Skeletal muscle tissue (tissue), 4 donors: ENCODE data around the gene FBXO24. TPM values are rescaled to one million over a fixed set of nuclear protein-coding genes. Genes with fewer than 3 reads are reported as not detected.
A peak's percentile ranks its signal among the peaks of the same experiment; 100 is the strongest.

ENCODE experiments used
- H3K27ac ChIP-seq: one replicate; pipeline ENCODE4 v1.7.0; 2013; ENCODE audit warnings: mild to moderate bottlenecking, low read depth, low read length, inconsistent platforms
- H3K27me3 ChIP-seq, 3 donors: one replicate each; pipeline ENCODE4 v1.7.0; 2013; ENCODE audit warnings: low read length in 3 of 3; ENCODE audit not compliant: control insufficient read depth in 3 of 3, insufficient read depth in 3 of 3
- H3K36me3 ChIP-seq, 3 donors: one replicate each; pipeline ENCODE4 v1.7.0; 2013; ENCODE audit warnings: low read length in 3 of 3; ENCODE audit not compliant: control insufficient read depth in 3 of 3, insufficient read depth in 3 of 3
- H3K4me1 ChIP-seq, 3 donors: one replicate each; pipeline ENCODE4 v1.7.0; 2013; ENCODE audit warnings: low read length in 3 of 3, mild to moderate bottlenecking in 3 of 3; ENCODE audit not compliant: control insufficient read depth in 3 of 3, insufficient read depth in 3 of 3
- H3K4me3 ChIP-seq, 3 donors: one replicate each; pipeline ENCODE4 v1.7.0; 2013; ENCODE audit warnings: low read length in 3 of 3
- H3K9ac ChIP-seq, 3 donors: one replicate each; pipeline ENCODE4 v1.7.0; 2013; ENCODE audit warnings: low read length in 3 of 3, mild to moderate bottlenecking in 3 of 3, moderate library complexity in 2 of 3, low read depth in 1 of 3
- H3K9me3 ChIP-seq, 3 donors: one replicate each; pipeline ENCODE4 v1.7.0; 2013; ENCODE audit warnings: low read length in 3 of 3; ENCODE audit not compliant: control insufficient read depth in 3 of 3
- total RNA-seq: library from RNA; depleted of rRNA; stranded (reverse); fragments of >200 nt; gene quantifications from one replicate; pipeline ENCODE4 v1.2.3, GENCODE V29; 2014
- donor health status: Osteomylitis.

The FBXO24 gene
- total RNA-seq, 1 donor from 2014 or later = 1.0 TPM

GRCh38 chr7:100580466-100581283 lies 5.5 kb upstream of the FBXO24 start:
- Histone ChIP-seq H3K4me1 (peaks cover 25 to 34% (median 27%) of the 10 kb centered on the region in 3 donors), H3K9me3 (no peaks in the 10 kb centered on the region), H3K36me3 (peaks cover 61 to 66% (median 65%) of the 10 kb centered on the region in 3 donors), H3K27me3 (peaks cover 0 to 18% (median 17%) of the 10 kb centered on the region in 3 donors), H3K9ac (peak overlapping the region in 1 of 3 donors; percentile 8), H3K27ac (no peak overlapping the region), H3K4me3 (no peak overlapping the region)

- Histone ChIP-seq H3K4me3 (no peak overlapping the region), H3K4me1 (peaks cover 28 to 37% (median 30%) of the 10 kb centered on the region in 3 donors), H3K27ac (no peak overlapping the region), H3K9ac (no peak overlapping the region), H3K36me3 (peaks cover 48 to 53% (median 51%) of the 10 kb centered on the region in 3 donors), H3K9me3 (no peaks in the 10 kb centered on the region), H3K27me3 (peaks cover 0 to 12% (median 10%) of the 10 kb centered on the region in 3 donors)
Observed at GRCh38 chr7:100582041-100582579, 4.0 kb upstream of the FBXO24 start.

- Histone ChIP-seq H3K36me3 (peaks cover 43 to 48% (median 47%) of the 10 kb centered on the region in 3 donors), H3K4me1 (peaks cover 28 to 37% (median 30%) of the 10 kb centered on the region in 3 donors), H3K27ac (no peak overlapping the region), H3K9ac (no peak overlapping the region), H3K9me3 (no peaks in the 10 kb centered on the region), H3K27me3 (peaks cover 0 to 11% (median 10%) of the 10 kb centered on the region in 3 donors), H3K4me3 (no peak overlapping the region)
Observed at GRCh38 chr7:100582650-100583049, 3.5 kb upstream of the FBXO24 start.

GRCh38 chr7:100583132-100584053 lies 2.7 kb upstream of the FBXO24 start:
- Histone ChIP-seq H3K9ac (peak overlapping the region; percentile 18 to 54 (median 40)), H3K27me3 (peaks cover 0 to 10% (median 6%) of the 10 kb centered on the region in 3 donors), H3K4me3 (peak overlapping the region; percentile 34 to 61 (median 56)), H3K9me3 (no peaks in the 10 kb centered on the region), H3K27ac (peak overlapping the region; percentile 54), H3K4me1 (peaks cover 28 to 37% (median 30%) of the 10 kb centered on the region in 3 donors), H3K36me3 (peaks cover 36 to 40% (median 39%) of the 10 kb centered on the region in 3 donors)

- Histone ChIP-seq H3K9me3 (no peaks in the 10 kb centered on the region), H3K9ac (peak overlapping the region; percentile 87 to 94 (median 91)), H3K36me3 (peaks cover 29 to 33% (median 32%) of the 10 kb centered on the region in 3 donors), H3K4me3 (peak overlapping the region; percentile 82 to 96 (median 93)), H3K27me3 (peaks cover 0 to 6% (median 6%) of the 10 kb centered on the region in 3 donors), H3K4me1 (peaks cover 28 to 37% (median 30%) of the 10 kb centered on the region in 3 donors), H3K27ac (peak overlapping the region; percentile 91)
Observed at GRCh38 chr7:100584054-100584682, 2.0 kb upstream of the FBXO24 start.

GRCh38 chr7:100584683-100585510 lies 1.2 kb upstream of the FBXO24 start:
- Histone ChIP-seq H3K36me3 (peaks cover 24 to 27% (median 26%) of the 10 kb centered on the region in 3 donors), H3K4me3 (peak overlapping the region; percentile 82 to 96 (median 93)), H3K4me1 (peaks cover 28 to 38% (median 30%) of the 10 kb centered on the region in 3 donors), H3K27ac (peak overlapping the region; percentile 91), H3K9ac (peak overlapping the region; percentile 87 to 94 (median 91)), H3K27me3 (peaks cover 0 to 4% (median 3%) of the 10 kb centered on the region in 3 donors), H3K9me3 (no peaks in the 10 kb centered on the region)

GRCh38 chr7:100585511-100586265 lies 440 bp upstream of the FBXO24 start, which contains the start of gene LRCH4:
Gene LRCH4, minus strand, starts transcription at chr7:100586129. Its CDS starts 29 bp downstream, at chr7:100586100.
- H3K9me3 ChIP-seq = no peaks in the 10 kb centered on the region

GRCh38 chr7:100588438-100588837 lies 2.3 kb downstream of the FBXO24 start:
- no peaks in the 10 kb centered on the region for H3K9me3 ChIP-seq

More at GRCh38 chr7:100585511-100586265, 440 bp upstream of the FBXO24 start, which contains the start of gene LRCH4:
- Histone ChIP-seq H3K9ac (peak within 1 kb of the TSS; percentile 87 to 94 (median 91)), H3K27me3 (no peaks in the 10 kb centered on the region), H3K27ac (peak within 1 kb of the TSS; percentile 91), H3K36me3 (peaks cover 16 to 25% (median 19%) of the 10 kb centered on the region in 3 donors), H3K4me1 (peaks cover 28 to 41% (median 32%) of the 10 kb centered on the region in 3 donors), H3K4me3 (peak within 1 kb of the TSS; percentile 90 to 96 (median 94))

More at GRCh38 chr7:100588438-100588837, 2.3 kb downstream of the FBXO24 start:
- H3K4me3 ChIP-seq = no peak overlapping the region
- H3K36me3 ChIP-seq = peaks cover 0 to 2% (median 0%) of the 10 kb centered on the region in 3 donors
- H3K27ac ChIP-seq = no peak overlapping the region
- peaks cover 0 to 3% (median 0%) of the 10 kb centered on the region in 3 donors for H3K27me3 ChIP-seq
- no peak overlapping the region for H3K9ac ChIP-seq
- peaks cover 22 to 27% (median 25%) of the 10 kb centered on the region in 3 donors for H3K4me1 ChIP-seq
